Natural killer cell (primary cell): ENCODE results near the gene MED16. TPM values are rescaled to one million over a fixed set of nuclear protein-coding genes. Genes with fewer than 3 reads are reported as not detected.
A peak's percentile ranks its signal among the peaks of the same experiment; 100 is the strongest.

Experiments
- ATAC-seq, 3 donors: fragments of 150-1000 bp in 2 of 3; fragments of 200-7000 bp in 1 of 3; cut with Tn5 transposase; 1 replicate in 1 of 3; 2 replicates in 2 of 3; pipeline ENCODE4 v1.10.0; 2021; ENCODE audit warnings: mild to moderate bottlenecking in 2 of 3, moderate library complexity in 2 of 3
- DNase-seq, 2 donors: peaks; one replicate each; pipeline versions ENCODE4 v3.0.0 to v3.0.0-alpha.2; 2013 to 2021; ENCODE audit warnings: mixed read lengths in 1 of 2
- H3K27ac ChIP-seq: one replicate; pipeline ENCODE4 v1.5.1; 2013; ENCODE audit warnings: mild to moderate bottlenecking, low read length
- H3K27me3 ChIP-seq: one replicate; pipeline ENCODE4 v1.6.1; 2013; ENCODE audit warnings: low read length; ENCODE audit not compliant: control insufficient read depth, insufficient read depth
- H3K36me3 ChIP-seq: one replicate; pipeline ENCODE4 v1.6.1; 2013; ENCODE audit warnings: low read length; ENCODE audit not compliant: control insufficient read depth, insufficient read depth
- H3K4me1 ChIP-seq: one replicate; pipeline ENCODE4 v1.6.1; 2013; ENCODE audit warnings: low read length; ENCODE audit not compliant: control insufficient read depth, insufficient read depth
- H3K4me3 ChIP-seq: one replicate; pipeline ENCODE4 v1.5.1; 2013; ENCODE audit warnings: low read length
- H3K9me3 ChIP-seq: one replicate; pipeline ENCODE4 v1.6.1; 2013; ENCODE audit warnings: low read length; ENCODE audit not compliant: control insufficient read depth, insufficient read depth
- H3K27ac Mint-ChIP-seq, 2 donors: one replicate each; pipeline ENCODE4 v1.8.0; 2022; ENCODE audit warnings: mild to moderate bottlenecking in 2 of 2, mixed read lengths in 2 of 2, moderate library complexity in 1 of 2
- H3K27me3 Mint-ChIP-seq, 2 donors: one replicate each; pipeline ENCODE4 v1.8.0; 2022; ENCODE audit warnings: low read depth in 2 of 2, mixed read lengths in 2 of 2
- H3K36me3 Mint-ChIP-seq: one replicate; pipeline ENCODE4 v1.8.0; 2022; ENCODE audit warnings: mixed read lengths
- H3K4me1 Mint-ChIP-seq, 2 donors: one replicate each; pipeline ENCODE4 v1.8.0; 2022; ENCODE audit warnings: mixed read lengths in 2 of 2
- H3K4me3 Mint-ChIP-seq: one replicate; pipeline ENCODE4 v1.8.0; 2022; ENCODE audit warnings: mild to moderate bottlenecking, moderate library complexity, mixed read lengths
- H3K9me3 Mint-ChIP-seq, 2 donors: one replicate each; pipeline ENCODE4 v1.8.0; 2022; ENCODE audit warnings: mixed read lengths in 2 of 2
- WGBS: methylation state at CpG from one replicate; pipeline ENCODE4 v1.1.7; 2013; ENCODE audit warnings: missing lambda C conversion rate; ENCODE audit not compliant: insufficient coverage; 5-methylcytosine and 5-hydroxymethylcytosine counted together
- intact Hi-C: fragments of 100-400 bp; cut with micrococcal nuclease; formaldehyde crosslinking; loops from one replicate; pipeline ENCODE4 v1.14.2; 2022
- total RNA-seq, 4 donors: library from RNA; stranded (reverse); fragments of 120-200 nt in 1 of 4; gene quantifications; one replicate each; pipeline versions ENCODE4 v1.2.3 to v1.2.4, GENCODE V29; 2013 to 2022
- TF ChIP-seq, protein P1 (sequence below): fragments of 200-600 bp; IDR thresholded peaks from one replicate; pipeline ENCODE4 v1.8.0; 2022; ENCODE audit warnings: antibody characterized with exemption

The MED16 gene
- total RNA-seq, 3 donors from 2014 or later (not counting 1 experiment from before 2014, with no cell fraction given) = 44.2 to 50.1 (median 44.7) TPM

DNA sequence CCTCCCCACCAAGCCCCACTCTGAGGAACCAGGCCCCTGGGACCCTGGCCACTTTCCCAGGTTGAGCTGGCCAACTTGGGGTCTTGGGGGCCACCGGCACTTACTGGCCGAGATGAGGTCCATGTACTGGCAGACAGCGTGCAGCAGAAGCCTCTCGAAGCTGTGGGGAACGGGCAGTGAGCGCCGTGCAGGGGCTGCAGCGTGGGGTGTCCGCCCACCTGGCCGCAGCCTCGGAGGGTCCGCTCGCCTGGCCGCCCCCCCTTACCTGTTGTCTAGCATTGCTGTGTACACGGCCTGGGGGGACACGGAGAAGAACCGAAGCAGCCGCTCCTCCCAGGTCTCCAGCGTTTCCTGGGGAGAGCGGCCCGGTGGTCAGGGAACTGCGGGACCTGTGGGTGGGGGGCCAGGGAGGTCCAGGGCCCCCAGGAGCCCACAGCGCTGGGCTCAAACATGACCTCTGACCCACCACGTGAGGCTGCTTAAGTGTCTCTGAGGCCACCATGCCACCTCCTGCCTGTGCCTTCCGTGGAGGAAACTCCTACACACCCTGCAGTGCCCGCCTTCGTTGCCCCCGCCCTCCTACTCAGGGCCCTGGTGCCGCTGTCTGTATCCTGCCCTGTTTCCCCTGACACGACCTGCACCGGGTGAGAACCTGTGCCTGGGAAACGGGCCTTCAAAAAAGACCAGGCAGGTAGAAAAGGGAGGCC lies 6.5 kb upstream of the MED16 start:
- TF ChIP-seq, protein P1, sequence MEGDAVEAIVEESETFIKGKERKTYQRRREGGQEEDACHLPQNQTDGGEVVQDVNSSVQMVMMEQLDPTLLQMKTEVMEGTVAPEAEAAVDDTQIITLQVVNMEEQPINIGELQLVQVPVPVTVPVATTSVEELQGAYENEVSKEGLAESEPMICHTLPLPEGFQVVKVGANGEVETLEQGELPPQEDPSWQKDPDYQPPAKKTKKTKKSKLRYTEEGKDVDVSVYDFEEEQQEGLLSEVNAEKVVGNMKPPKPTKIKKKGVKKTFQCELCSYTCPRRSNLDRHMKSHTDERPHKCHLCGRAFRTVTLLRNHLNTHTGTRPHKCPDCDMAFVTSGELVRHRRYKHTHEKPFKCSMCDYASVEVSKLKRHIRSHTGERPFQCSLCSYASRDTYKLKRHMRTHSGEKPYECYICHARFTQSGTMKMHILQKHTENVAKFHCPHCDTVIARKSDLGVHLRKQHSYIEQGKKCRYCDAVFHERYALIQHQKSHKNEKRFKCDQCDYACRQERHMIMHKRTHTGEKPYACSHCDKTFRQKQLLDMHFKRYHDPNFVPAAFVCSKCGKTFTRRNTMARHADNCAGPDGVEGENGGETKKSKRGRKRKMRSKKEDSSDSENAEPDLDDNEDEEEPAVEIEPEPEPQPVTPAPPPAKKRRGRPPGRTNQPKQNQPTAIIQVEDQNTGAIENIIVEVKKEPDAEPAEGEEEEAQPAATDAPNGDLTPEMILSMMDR = no peak
- no peak for ATAC-seq
- H3K36me3 Mint-ChIP-seq = no peaks in the 10 kb centered on the region

DNA sequence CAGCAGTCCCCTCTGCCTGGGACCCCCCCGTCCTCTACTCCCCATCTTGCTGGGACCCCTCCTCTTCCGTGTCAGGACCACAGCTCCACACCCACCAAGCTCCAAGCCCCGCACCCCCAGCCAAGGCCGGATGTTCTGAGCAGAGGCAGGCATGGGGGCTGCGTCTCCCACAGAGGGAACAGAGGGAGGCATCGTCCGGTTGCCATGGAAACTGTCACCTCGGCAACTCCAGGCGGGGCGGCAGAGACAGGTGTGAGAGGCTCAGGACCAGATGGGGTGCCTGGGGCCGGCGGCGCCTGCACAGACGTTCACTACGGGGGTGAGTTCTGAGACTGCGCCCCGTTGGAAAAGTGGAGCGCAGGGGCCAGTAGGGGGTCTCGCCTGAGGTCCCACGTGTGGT lies 5.7 kb upstream of the MED16 start:
- H3K27ac Mint-ChIP-seq = no peak overlapping the region
- no peaks in the 10 kb centered on the region for H3K36me3 Mint-ChIP-seq
- H3K9me3 Mint-ChIP-seq = no peaks in the 10 kb centered on the region
- no peaks in the 10 kb centered on the region for H3K27me3 Mint-ChIP-seq
- Histone ChIP-seq H3K9me3 (no peaks in the 10 kb centered on the region), H3K4me1 (peaks cover 13% of the 10 kb centered on the region), H3K36me3 (peaks cover 29% of the 10 kb centered on the region), H3K27ac (peak overlapping the region; percentile 29), H3K4me3 (no peak overlapping the region), H3K27me3 (no peaks in the 10 kb centered on the region)
- TF ChIP-seq, protein P1 = no peak
- WGBS = 91% methylated on average over 19 of the region's 20 CpGs
- DNase-seq = peak in 1 of 2 donors; percentile 71
- H3K4me1 Mint-ChIP-seq = peaks cover 1 to 13% of the 10 kb centered on the region in 2 donors
- H3K4me3 Mint-ChIP-seq = no peak overlapping the region
- no peak for ATAC-seq
- intact Hi-C loops = no loop called here

More for the DNA sequence above, 6.5 kb upstream of the MED16 start:
- 94% methylated on average over 32 of the region's 32 CpGs for WGBS
- Histone ChIP-seq H3K4me3 (no peak overlapping the region), H3K4me1 (peaks cover 11% of the 10 kb centered on the region), H3K9me3 (no peaks in the 10 kb centered on the region), H3K27ac (no peak overlapping the region), H3K36me3 (peaks cover 29% of the 10 kb centered on the region), H3K27me3 (no peaks in the 10 kb centered on the region)
- H3K27ac Mint-ChIP-seq = no peak overlapping the region
- peaks cover 0 to 9% of the 10 kb centered on the region in 2 donors for H3K4me1 Mint-ChIP-seq
- no peaks in the 10 kb centered on the region for H3K27me3 Mint-ChIP-seq
- DNase-seq = no peak
- no peak overlapping the region for H3K4me3 Mint-ChIP-seq
- intact Hi-C loops = no loop called here
- no peaks in the 10 kb centered on the region for H3K9me3 Mint-ChIP-seq

DNA sequence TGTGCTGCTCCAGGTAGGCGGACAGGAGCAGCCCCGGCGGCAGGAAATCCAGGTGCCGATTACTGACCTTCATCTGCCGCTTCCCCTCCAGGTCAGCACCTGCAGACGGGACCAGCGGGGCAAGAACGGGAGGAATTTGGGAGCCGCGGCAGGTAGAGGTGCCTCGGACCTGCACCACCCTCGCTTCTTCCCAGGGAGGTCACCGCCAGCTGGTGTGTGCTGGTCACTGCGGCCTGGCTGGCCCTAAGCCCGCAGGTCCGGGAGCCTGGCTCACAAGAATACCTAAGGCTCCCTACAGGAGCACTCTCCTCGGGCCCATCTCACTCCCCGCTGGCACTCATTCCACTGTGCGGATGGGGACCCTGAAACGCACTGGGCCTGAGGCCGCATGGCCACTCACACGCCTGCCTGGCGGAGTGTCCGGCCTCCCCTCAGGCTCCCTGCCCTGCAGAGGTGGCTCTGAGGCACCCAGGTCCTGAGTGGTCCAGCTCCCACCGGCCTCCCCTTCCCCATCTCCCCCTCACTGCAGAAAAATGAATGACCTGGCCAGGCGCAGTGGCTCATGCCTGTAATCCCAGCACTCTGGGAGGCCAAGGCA lies 4.6 kb upstream of the MED16 start:
- Mint-ChIP-seq H3K4me1 (peaks cover 9 to 21% of the 10 kb centered on the region in 2 donors), H3K9me3 (no peaks in the 10 kb centered on the region), H3K36me3 (no peaks in the 10 kb centered on the region), H3K27ac (no peak overlapping the region), H3K27me3 (no peaks in the 10 kb centered on the region), H3K4me3 (no peak overlapping the region)
- no peak overlapping the region for H3K4me3 ChIP-seq
- peaks cover 29% of the 10 kb centered on the region for H3K36me3 ChIP-seq
- H3K27me3 ChIP-seq = no peaks in the 10 kb centered on the region
- intact Hi-C loops = no loop called here
- H3K4me1 ChIP-seq = peaks cover 17% of the 10 kb centered on the region
- no peak for DNase-seq
- TF ChIP-seq, protein P1 = no peak
- H3K9me3 ChIP-seq = no peaks in the 10 kb centered on the region
- 95% methylated on average over 26 of the region's 26 CpGs for WGBS
- ATAC-seq = no peak
- no peak overlapping the region for H3K27ac ChIP-seq
